ENCODE results near the gene CTRB1.
"Not testable (repeated sequence)": the region's sequence is repeated elsewhere in the genome, so short reads cannot be mapped to it uniquely, and the experiment has no call there.

Gene CTRB1

GRCh38 chr16:75205961-75206748, 12.6 kb upstream of the CTRB1 start:
- not testable (repeated sequence) for H3K27me3 ChIP-seq (ENCODE audit: insufficient read depth, insufficient read length); H3K4me1 ChIP-seq (ENCODE audit: insufficient read depth, insufficient read length); H3K9me3 ChIP-seq (ENCODE audit: insufficient read depth, low read length); H3K36me3 ChIP-seq (ENCODE audit: insufficient read depth, insufficient read length, low read length); H3K4me3 ChIP-seq (ENCODE audit: insufficient read length, low read depth); DNase-seq (ENCODE audit: low read depth, low spot score); H3K9ac ChIP-seq (ENCODE audit: insufficient read length, low read depth)

GRCh38 chr16:75206749-75207451, 11.9 kb upstream of the CTRB1 start, which contains the start of gene CTRB2:
Gene CTRB2 (minus strand): TSS chr16:75207161. CDS start chr16:75207141, 20 bp downstream.
- Histone ChIP-seq H3K4me3 (ENCODE audit: insufficient read length, low read depth) (no peak within 1 kb of the TSS), H3K9ac (ENCODE audit: insufficient read length, low read depth) (no peak within 1 kb of the TSS), H3K36me3 (ENCODE audit: insufficient read depth, insufficient read length, low read length) (no peaks in the 10 kb centered on the region), H3K27me3 (ENCODE audit: insufficient read depth, insufficient read length) (no peaks in the 10 kb centered on the region), H3K4me1 (ENCODE audit: insufficient read depth, insufficient read length) (peaks cover 10% of the 10 kb centered on the region), H3K9me3 (ENCODE audit: insufficient read depth, low read length) (no peaks in the 10 kb centered on the region)
- no peak for TF ChIP-seq ZNF274 (IDR thresholded peaks at IDR 0.05; ENCODE audit: low read depth, low read length)
- TF ChIP-seq SUZ12 (IDR thresholded peaks at IDR 0.05; ENCODE audit: extremely low read depth, insufficient read depth, insufficient read length), result no peak
- no peak for TF ChIP-seq YY1 (IDR thresholded peaks at IDR 0.05; ENCODE audit: insufficient read depth, insufficient read length)
- no peak for DNase-seq (ENCODE audit: low read depth, low spot score)

GRCh38 chr16:75207831-75208230, 11.0 kb upstream of the CTRB1 start:
- TF ChIP-seq YY1 (IDR thresholded peaks at IDR 0.05; ENCODE audit: insufficient read depth, insufficient read length), result no peak
- no peak for TF ChIP-seq SUZ12 (IDR thresholded peaks at IDR 0.05; ENCODE audit: extremely low read depth, insufficient read depth, insufficient read length)
- no peak for TF ChIP-seq ZNF274 (IDR thresholded peaks at IDR 0.05; ENCODE audit: low read depth, low read length)
- no peak overlapping the region for H3K9ac ChIP-seq (ENCODE audit: insufficient read length, low read depth)
- no peaks in the 10 kb centered on the region for H3K9me3 ChIP-seq (ENCODE audit: insufficient read depth, low read length)
- H3K36me3 ChIP-seq (ENCODE audit: insufficient read depth, insufficient read length, low read length), result no peaks in the 10 kb centered on the region
- no peak for DNase-seq (ENCODE audit: low read depth, low spot score)
- peaks cover 14% of the 10 kb centered on the region for H3K4me1 ChIP-seq (ENCODE audit: insufficient read depth, insufficient read length)
- no peak overlapping the region for H3K4me3 ChIP-seq (ENCODE audit: insufficient read length, low read depth)
- H3K27me3 ChIP-seq (ENCODE audit: insufficient read depth, insufficient read length), result no peaks in the 10 kb centered on the region

- Histone ChIP-seq H3K36me3 (ENCODE audit: insufficient read depth, insufficient read length, low read length) (no peaks in the 10 kb centered on the region), H3K27me3 (ENCODE audit: insufficient read depth, insufficient read length) (no peaks in the 10 kb centered on the region), H3K9ac (ENCODE audit: insufficient read length, low read depth) (no peak overlapping the region), H3K4me1 (ENCODE audit: insufficient read depth, insufficient read length) (peaks cover 14% of the 10 kb centered on the region), H3K4me3 (ENCODE audit: insufficient read length, low read depth) (no peak overlapping the region), H3K9me3 (ENCODE audit: insufficient read depth, low read length) (no peaks in the 10 kb centered on the region)
- TF ChIP-seq ZNF274 (IDR thresholded peaks at IDR 0.05; ENCODE audit: low read depth, low read length), result no peak
- no peak for TF ChIP-seq YY1 (IDR thresholded peaks at IDR 0.05; ENCODE audit: insufficient read depth, insufficient read length)
- no peak for TF ChIP-seq SUZ12 (IDR thresholded peaks at IDR 0.05; ENCODE audit: extremely low read depth, insufficient read depth, insufficient read length)
- no peak for DNase-seq (ENCODE audit: low read depth, low spot score)
These were observed 10.5 kb upstream of the CTRB1 start for GRCh38 chr16:75208242-75208825.

- Histone ChIP-seq H3K4me1 (ENCODE audit: insufficient read depth, insufficient read length) (peaks cover 12% of the 10 kb centered on the region), H3K9ac (ENCODE audit: insufficient read length, low read depth) (no peak overlapping the region), H3K4me3 (ENCODE audit: insufficient read length, low read depth) (no peak overlapping the region), H3K36me3 (ENCODE audit: insufficient read depth, insufficient read length, low read length) (no peaks in the 10 kb centered on the region), H3K27me3 (ENCODE audit: insufficient read depth, insufficient read length) (no peaks in the 10 kb centered on the region), H3K9me3 (ENCODE audit: insufficient read depth, low read length) (no peaks in the 10 kb centered on the region)
- TF ChIP-seq ZNF274 (IDR thresholded peaks at IDR 0.05; ENCODE audit: low read depth, low read length) (no peak), SUZ12 (IDR thresholded peaks at IDR 0.05; ENCODE audit: extremely low read depth, insufficient read depth, insufficient read length) (no peak), YY1 (IDR thresholded peaks at IDR 0.05; ENCODE audit: insufficient read depth, insufficient read length) (no peak)
- DNase-seq (ENCODE audit: low read depth, low spot score), result no peak
These were observed 9.8 kb upstream of the CTRB1 start for GRCh38 chr16:75208861-75209505.

- not testable (repeated sequence) for H3K4me3 ChIP-seq (ENCODE audit: insufficient read length, low read depth); H3K27me3 ChIP-seq (ENCODE audit: insufficient read depth, insufficient read length); DNase-seq (ENCODE audit: low read depth, low spot score); H3K9me3 ChIP-seq (ENCODE audit: insufficient read depth, low read length); H3K4me1 ChIP-seq (ENCODE audit: insufficient read depth, insufficient read length); H3K36me3 ChIP-seq (ENCODE audit: insufficient read depth, insufficient read length, low read length); H3K9ac ChIP-seq (ENCODE audit: insufficient read length, low read depth)
These were observed 9.3 kb upstream of the CTRB1 start for GRCh38 chr16:75209514-75209913.

- Histone ChIP-seq H3K36me3 (ENCODE audit: insufficient read depth, insufficient read length, low read length) (no peaks in the 10 kb centered on the region), H3K9me3 (ENCODE audit: insufficient read depth, low read length) (no peaks in the 10 kb centered on the region), H3K9ac (ENCODE audit: insufficient read length, low read depth) (no peak overlapping the region), H3K27me3 (ENCODE audit: insufficient read depth, insufficient read length) (no peaks in the 10 kb centered on the region), H3K4me1 (ENCODE audit: insufficient read depth, insufficient read length) (peaks cover 9% of the 10 kb centered on the region), H3K4me3 (ENCODE audit: insufficient read length, low read depth) (no peak overlapping the region)
- DNase-seq (ENCODE audit: low read depth, low spot score), result no peak
- TF ChIP-seq YY1 (IDR thresholded peaks at IDR 0.05; ENCODE audit: insufficient read depth, insufficient read length), result no peak
- no peak for TF ChIP-seq ZNF274 (IDR thresholded peaks at IDR 0.05; ENCODE audit: low read depth, low read length)
- TF ChIP-seq SUZ12 (IDR thresholded peaks at IDR 0.05; ENCODE audit: extremely low read depth, insufficient read depth, insufficient read length), result no peak
These were observed 8.8 kb upstream of the CTRB1 start for GRCh38 chr16:75209944-75210343.

- not testable (repeated sequence) for H3K4me1 ChIP-seq (ENCODE audit: insufficient read depth, insufficient read length); H3K9ac ChIP-seq (ENCODE audit: insufficient read length, low read depth); H3K36me3 ChIP-seq (ENCODE audit: insufficient read depth, insufficient read length, low read length); H3K4me3 ChIP-seq (ENCODE audit: insufficient read length, low read depth); DNase-seq (ENCODE audit: low read depth, low spot score); H3K9me3 ChIP-seq (ENCODE audit: insufficient read depth, low read length); H3K27me3 ChIP-seq (ENCODE audit: insufficient read depth, insufficient read length)
These were observed 7.5 kb upstream of the CTRB1 start for GRCh38 chr16:75211286-75211685.

All from NT2/D1 (cell line).